K562 treated with DMSO at 1 percent for 48 hours (cell line): Measurements from ENCODE around the gene ADAM10. TPM values are rescaled to one million over a fixed set of nuclear protein-coding genes. Genes with fewer than 3 reads are reported as not detected.

Source experiments
- total RNA-seq: library from RNA; unstranded; fragments of 300-600 nt; gene quantifications from 2 replicates; pipeline ENCODE4 v1.2.3, GENCODE V29; 2022; ENCODE audit warnings: low replicate concordance; ENCODE audit errors: extremely low read depth

Gene ADAM10, protein sequence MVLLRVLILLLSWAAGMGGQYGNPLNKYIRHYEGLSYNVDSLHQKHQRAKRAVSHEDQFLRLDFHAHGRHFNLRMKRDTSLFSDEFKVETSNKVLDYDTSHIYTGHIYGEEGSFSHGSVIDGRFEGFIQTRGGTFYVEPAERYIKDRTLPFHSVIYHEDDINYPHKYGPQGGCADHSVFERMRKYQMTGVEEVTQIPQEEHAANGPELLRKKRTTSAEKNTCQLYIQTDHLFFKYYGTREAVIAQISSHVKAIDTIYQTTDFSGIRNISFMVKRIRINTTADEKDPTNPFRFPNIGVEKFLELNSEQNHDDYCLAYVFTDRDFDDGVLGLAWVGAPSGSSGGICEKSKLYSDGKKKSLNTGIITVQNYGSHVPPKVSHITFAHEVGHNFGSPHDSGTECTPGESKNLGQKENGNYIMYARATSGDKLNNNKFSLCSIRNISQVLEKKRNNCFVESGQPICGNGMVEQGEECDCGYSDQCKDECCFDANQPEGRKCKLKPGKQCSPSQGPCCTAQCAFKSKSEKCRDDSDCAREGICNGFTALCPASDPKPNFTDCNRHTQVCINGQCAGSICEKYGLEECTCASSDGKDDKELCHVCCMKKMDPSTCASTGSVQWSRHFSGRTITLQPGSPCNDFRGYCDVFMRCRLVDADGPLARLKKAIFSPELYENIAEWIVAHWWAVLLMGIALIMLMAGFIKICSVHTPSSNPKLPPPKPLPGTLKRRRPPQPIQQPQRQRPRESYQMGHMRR
- not detected in 2 replicates for total RNA-seq

GRCh38 chr15:58749532-58750337, at the start of gene ADAM10:
Gene ADAM10, minus strand, starts transcription at chr15:58749707. Its CDS starts 173 bp downstream, at chr15:58749534.

DNA sequence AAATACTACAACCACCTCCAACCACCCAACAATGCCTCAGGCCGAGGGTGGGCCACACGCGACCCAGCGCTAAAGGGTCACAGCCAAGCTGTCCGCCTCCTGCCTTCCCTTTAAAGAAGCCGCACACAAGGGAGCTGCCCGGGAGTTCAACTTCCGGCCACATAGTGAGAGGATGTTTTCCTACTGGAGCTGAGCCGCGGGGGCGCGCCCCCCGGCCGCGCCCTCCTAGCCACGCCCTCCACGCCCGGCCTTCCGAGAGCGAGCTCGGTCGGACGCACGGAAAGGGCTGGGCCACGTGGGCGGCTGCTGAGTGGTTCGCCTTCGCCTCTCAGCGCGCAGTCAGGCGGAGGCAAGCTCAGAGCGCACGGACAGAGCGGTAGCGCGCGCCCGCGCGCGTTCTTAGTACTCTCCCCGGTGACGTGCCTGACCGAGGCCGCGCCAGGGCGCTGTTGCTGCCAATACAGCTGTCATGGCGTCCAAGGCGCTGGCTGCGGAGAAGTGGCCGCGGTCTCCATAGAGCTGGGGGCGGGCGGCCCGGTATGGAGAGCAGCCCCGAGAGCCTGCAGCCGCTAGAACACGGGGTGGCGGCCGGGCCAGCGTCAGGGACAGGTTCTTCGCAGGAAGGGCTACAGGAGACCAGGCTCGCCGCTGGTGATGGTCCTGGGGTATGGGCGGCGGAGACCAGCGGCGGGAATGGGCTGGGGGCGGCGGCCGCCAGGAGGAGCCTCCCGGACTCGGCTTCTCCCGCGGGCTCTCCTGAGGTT, 21.5 kb upstream of the ADAM10 start, which contains the start of gene MINDY2:
Gene MINDY2 (plus strand): TSS at position 446 of the 764 bp plus-strand sequence. CDS start 94 bp downstream, at position 540.

Other genes starting within 250 kb of the ADAM10 start
- not detected in 2 replicates for gene MINDY2, start 21.6 kb upstream of the ADAM10 start, total RNA-seq
- not detected in 2 replicates for gene SLTM, start 184.0 kb upstream of the ADAM10 start, total RNA-seq
- not detected in 2 replicates for gene RNF111, start 238.0 kb upstream of the ADAM10 start, total RNA-seq